GM21737 (cell line): Measurements from ENCODE around the gene CPA1.

Source experiments
- ATAC-seq: cut with Tn5 transposase; IDR thresholded peaks from one replicate; pipeline ENCODE4 v1.9.1; 2021; ENCODE audit warnings: mild to moderate bottlenecking, moderate library complexity; ENCODE audit not compliant: unreplicated experiment

CPA1 gene

GRCh38 chr7:130379921-130380860, at the start of gene CPA1:
Gene CPA1, plus strand, starts transcription at chr7:130380494. Its CDS starts 27 bp downstream, at chr7:130380521.
- ATAC-seq = no peak

- ATAC-seq = no peak
These were observed 47.8 kb upstream of the CPA1 start for GRCh38 chr7:130332259-130333053.

GRCh38 chr7:130333832-130334231, 46.5 kb upstream of the CPA1 start:
- ATAC-seq = no peak

GRCh38 chr7:130334274-130334673, 46.0 kb upstream of the CPA1 start:
- ATAC-seq = no peak

GRCh38 chr7:130337410-130337971, 42.8 kb upstream of the CPA1 start:
- ATAC-seq = no peak

GRCh38 chr7:130338233-130338632, 42.1 kb upstream of the CPA1 start:
- no peak for ATAC-seq

GRCh38 chr7:130341882-130342281, 38.4 kb upstream of the CPA1 start:
- ATAC-seq = no peak

GRCh38 chr7:130342701-130343380, 37.5 kb upstream of the CPA1 start:
- ATAC-seq = no peak

- no peak for ATAC-seq
These were observed 35.9 kb upstream of the CPA1 start, which contains the start of gene CPA5 for GRCh38 chr7:130344271-130344866. Gene CPA5, plus strand, starts transcription at chr7:130344816. Its CDS starts 1,670 bp downstream, at chr7:130346486.

GRCh38 chr7:130345136-130345535, 35.2 kb upstream of the CPA1 start:
- no peak for ATAC-seq

GRCh38 chr7:130345725-130346124, 34.6 kb upstream of the CPA1 start:
- ATAC-seq = no peak

- ATAC-seq = no peak
These were observed 34.0 kb upstream of the CPA1 start for GRCh38 chr7:130346177-130346905.

GRCh38 chr7:130346941-130347340, 33.4 kb upstream of the CPA1 start:
- no peak for ATAC-seq

GRCh38 chr7:130349911-130350782, 30.1 kb upstream of the CPA1 start:
- no peak for ATAC-seq

GRCh38 chr7:130350945-130351790, 29.1 kb upstream of the CPA1 start:
- ATAC-seq = no peak

GRCh38 chr7:130351791-130352090, 28.6 kb upstream of the CPA1 start:
- ATAC-seq = no peak

- ATAC-seq = no peak
These were observed 27.9 kb upstream of the CPA1 start for GRCh38 chr7:130352194-130353074.
